ENCODE measurements around the gene SERGEF.
"Not testable (repeated sequence)": the region's sequence is repeated elsewhere in the genome, so short reads cannot be mapped to it uniquely, and the experiment has no call there.

SERGEF gene

DNA sequence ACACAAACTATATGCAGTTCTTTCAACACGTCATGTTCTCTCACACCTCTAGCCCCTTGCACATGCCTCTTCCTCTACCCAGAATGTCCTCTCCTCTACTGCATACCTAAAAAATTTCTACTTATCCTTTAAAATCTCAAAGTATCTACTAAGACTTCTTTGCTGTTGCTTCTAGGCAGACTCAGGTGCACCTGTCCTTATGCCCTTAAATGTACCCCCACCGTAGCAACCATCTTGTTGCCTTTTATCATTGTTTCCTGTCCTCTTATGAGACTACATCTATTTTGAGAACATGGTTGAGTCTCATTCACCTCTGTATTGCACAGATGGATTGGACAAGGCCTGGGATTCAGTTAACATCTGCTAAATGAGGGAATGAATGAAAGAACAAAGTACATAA, 134.1 kb downstream of the SERGEF start:
- H3K27ac ChIP-seq, result no peak overlapping the region
- no peak overlapping the region for H3K4me3 ChIP-seq

DNA sequence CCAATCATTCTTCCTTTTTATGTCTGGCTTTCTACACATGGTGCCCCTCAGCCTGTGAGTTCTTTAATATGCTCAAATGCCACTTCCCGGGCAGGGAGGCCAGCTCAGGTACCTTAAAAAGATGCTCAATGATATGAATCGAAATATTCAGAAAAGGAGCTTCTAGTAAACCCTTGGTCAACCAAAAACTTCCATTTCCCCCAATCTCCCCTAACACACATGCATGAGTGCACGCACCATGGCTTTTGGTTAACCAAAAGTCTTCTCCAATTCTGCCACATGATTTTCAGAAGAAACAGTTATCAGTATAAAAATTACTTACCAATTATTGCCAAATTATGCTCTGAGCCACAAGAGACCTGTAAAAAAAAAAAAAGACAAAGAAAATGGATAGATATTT, 135.0 kb downstream of the SERGEF start:
- Histone ChIP-seq H3K4me3 (no peak overlapping the region), H3K27ac (no peak overlapping the region)

DNA sequence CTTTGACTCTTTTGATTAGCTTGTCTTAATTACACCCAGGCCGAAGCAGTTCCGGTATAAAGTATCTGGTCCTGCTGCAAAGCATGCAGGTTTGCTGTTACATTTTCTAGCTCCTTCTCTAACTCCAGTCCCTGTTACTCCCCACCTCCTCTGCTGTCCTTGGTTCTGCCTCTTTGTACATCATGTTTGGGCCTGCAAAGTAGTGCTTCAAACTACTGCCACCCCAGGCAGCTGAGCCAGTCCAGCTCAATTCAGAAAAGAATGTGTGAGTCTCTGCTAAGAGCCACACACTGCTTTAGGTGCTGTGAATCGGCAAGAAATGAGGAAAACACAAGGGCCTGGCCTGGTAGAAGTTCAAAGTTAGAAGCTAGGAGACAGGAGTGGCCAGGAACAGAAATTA, 136.0 kb downstream of the SERGEF start:
- H3K4me3 ChIP-seq, result no peak overlapping the region
- no peak overlapping the region for H3K27ac ChIP-seq

DNA sequence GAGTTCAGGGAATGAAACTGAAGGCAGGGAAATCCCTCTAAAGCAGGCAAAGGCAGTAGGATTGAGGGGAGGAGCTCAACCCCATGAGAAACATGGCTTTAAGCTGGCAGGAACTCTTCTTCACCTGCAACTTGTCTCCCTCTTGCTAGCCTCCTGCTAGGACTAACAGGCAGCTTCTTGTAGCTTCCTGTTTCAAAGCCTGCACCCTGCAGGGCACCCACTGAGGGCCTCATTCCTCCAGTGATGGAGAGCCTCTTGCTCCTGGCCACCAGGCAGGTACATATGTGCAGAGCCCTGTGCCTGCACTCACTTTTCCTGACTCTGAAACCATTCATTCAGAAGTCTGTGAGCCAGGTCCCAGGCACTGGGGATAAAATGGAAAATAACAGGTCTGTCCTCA, 137.0 kb downstream of the SERGEF start:
- H3K27ac ChIP-seq, result no peak overlapping the region
- no peak overlapping the region for H3K4me3 ChIP-seq

DNA sequence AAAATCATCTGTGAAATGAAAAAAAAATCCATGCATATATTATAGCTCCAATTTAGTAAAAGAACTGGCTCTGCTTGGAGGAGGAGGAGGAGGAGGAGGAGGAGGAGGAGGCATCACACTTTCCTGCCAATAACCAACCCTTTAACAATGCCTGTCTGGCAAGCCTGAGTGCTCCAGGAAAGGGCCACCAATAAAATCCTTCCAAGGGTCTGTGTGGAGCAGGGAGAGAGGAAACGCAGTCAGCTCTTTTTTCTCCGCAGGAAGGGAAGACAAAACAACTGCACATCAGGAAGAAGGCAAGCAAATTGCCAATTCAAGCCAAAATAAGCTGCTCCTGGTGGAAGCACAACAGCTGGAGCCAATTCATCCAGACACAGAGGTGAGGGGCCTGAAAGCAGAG, 139.3 kb downstream of the SERGEF start:
- Histone ChIP-seq H3K27ac (no peak overlapping the region), H3K4me3 (no peak overlapping the region)

DNA sequence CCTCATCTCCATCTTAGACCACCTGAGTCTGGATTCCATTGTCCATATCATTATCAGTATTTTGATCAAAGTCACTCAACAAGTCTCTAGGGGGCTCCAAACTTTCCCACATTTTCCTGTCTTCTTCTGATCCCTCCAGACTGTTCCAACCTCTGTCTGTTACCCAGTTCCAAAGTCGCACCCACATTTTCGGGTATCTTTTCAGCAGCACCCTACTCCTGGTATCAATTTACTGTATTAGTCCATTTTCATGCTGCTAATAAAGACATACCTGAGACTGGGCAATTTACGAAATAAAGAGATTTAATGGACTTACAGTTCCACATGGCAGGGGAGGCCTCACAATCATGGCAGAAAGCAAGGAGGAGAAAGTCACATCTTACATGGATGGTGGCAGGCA, 144.4 kb downstream of the SERGEF start:
- H3K27ac ChIP-seq, H3K4me3 ChIP-seq: not testable (repeated sequence)

DNA sequence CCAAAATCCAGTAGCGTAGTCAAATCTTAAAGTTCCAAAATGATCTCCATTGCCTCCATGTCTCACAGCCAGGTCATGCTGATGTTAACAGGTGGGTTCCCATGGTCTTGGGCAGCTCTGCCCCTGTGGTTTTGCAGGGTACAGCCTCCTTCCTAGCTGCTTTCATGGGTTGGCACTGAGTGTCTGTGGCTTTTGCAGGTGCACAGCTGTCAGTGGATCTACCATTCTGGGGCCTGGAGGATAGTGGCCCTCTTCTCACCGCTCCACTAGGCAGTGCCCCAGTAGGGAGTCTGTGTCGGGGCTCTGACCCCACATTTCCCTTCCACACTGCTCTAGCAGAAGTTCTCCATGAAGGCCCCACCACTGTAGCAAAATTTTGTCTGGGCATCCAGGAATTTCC, 145.5 kb downstream of the SERGEF start:
- H3K4me3 ChIP-seq, result no peak overlapping the region
- H3K27ac ChIP-seq, result no peak overlapping the region

DNA sequence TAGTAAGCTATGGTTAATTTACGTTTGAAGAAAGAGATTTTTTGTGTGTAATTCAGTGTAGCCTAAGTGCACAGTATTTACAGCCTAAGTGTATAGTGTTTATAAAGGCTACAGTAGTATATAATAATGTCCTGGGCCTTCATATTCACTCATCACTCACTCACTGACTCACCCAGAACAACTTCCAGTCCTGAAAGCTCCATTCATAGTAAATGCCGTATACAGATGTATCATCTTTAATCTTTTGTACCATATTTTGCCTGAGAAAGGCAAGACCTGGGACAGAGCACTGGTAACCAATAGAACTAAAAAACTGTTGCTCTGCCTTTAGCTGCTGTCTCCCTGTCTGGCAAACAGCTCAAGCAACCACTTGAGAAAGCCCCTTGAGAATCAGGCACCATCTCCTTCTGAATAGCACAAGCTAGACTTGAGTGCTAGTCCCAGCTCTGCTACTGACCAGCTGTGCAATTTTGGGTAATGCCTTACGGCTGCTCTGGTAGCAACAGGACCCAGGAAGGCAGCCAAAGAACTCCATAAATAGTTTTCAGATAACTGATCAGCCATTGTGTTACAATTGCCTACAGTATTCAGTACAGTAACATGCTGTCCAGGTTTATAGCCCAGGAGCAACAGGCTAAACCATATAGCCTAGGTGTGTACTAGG, 146.9 kb downstream of the SERGEF start:
- no peak overlapping the region for H3K27ac ChIP-seq
- H3K4me3 ChIP-seq, result no peak overlapping the region

DNA sequence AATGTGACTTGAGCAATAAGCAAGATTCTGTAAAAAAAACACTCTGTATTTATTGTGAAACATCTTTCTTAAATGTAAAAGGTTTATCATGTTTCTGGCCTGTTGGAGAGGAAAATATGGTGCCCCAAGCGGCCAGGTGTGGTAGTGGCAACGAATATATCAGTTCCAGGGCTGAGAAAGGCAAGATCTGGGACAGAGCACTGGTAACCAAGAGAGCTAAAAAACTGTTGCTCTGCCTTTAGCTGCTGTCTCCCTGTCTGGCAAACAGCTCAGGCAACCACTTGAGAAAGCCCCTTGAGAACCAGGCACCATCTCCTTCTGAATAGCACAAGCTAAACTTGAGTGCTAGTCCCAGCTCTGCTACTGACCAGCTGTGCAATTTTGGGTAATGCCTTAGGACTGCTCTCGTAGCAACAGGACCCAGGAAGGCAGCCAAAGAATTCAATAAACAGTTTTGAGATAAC, 148.3 kb downstream of the SERGEF start:
- no peak overlapping the region for H3K4me3 ChIP-seq

DNA sequence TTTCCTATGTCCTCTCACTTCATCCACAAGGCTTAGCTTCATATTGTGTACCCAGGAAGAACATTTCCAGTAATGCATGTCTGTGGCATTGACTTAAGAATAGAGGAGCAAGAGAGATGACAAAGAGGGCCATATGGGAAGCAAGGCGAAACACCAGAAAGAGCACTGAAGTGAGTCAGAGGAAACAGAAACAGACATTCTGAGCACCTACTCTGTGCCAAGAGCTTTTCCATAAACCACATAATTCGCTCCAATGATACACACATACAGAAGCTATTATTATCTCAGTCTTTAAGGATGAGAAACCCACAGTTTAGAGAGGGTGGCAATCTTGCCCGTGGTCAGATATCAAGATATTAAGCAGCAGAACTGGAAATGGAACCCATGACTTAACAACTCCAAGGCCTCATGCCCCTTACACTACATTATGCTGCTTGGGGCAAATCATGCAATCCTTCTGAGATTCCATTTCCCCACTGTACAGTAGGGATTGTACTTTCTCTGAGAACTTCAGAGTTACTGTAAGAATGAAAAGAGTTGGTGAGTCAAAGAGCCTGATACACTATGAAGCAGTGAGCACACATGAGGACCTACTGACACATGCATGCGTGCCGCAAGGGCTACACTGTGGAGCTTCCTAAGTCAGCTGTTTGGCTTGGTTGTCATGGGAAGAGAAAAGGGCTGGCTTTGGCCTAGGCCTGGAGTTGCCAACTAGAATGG, 151.7 kb downstream of the SERGEF start:
- no peak overlapping the region for H3K27ac ChIP-seq
- H3K4me3 ChIP-seq, result no peak overlapping the region

More for the DNA sequence above, 148.3 kb downstream of the SERGEF start:
- no peak overlapping the region for H3K27ac ChIP-seq

DNA sequence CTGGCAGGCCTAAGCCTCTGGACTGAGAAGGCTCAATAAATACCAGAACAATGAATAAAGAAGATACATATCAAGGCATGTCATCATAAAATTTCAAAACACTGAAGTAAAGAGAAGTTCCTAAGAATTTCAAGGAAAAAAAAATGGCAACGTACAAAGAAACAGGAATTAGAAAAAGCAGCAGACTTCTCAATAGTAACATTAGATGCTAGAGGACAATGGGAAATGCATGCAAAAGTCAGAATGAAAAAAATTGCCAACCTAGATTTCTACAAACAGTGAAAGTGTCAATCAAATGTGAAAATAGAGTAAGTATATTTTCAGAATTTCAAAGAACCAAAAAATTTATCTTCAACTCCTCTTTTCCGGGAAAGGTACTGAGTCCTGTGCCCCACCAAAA, 153.3 kb downstream of the SERGEF start:
- H3K27ac ChIP-seq, result no peak overlapping the region
- H3K4me3 ChIP-seq, result no peak overlapping the region

DNA sequence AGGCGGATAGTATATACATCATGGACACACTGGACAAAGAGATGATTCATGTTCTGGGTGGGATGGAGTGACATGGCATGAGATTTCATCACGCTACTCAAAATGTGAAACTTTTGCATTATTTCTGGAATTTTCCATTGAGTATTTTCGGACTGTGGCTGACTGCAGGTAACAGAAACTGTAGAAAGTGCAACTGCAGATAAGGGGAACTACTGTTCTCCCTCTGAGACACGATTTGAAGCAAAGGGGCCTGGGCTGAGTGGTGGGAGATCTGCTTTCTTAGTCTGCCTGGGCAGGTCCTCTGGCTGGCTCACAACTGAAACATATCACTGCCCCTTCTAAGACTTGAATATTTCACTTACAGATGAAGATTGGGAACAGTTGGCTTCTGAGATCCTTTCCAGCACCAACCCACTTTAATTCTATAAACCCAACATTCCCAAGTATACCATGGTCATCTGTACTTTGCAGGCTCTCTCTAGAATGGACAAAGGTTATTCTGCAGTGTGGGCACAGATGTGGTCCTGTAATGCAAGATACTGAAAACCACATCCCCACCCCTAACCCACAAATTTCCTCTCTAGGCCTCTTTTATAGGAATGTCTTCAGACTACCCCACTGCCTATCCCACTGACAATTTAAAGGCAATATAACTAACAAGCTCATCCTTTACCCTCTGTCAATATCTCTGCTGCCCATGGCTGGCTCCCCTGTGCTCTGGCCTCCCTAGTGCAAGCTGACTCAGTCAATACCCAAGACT, 157.1 kb downstream of the SERGEF start:
- H3K4me3 ChIP-seq, result no peak overlapping the region
- H3K27ac ChIP-seq, result no peak overlapping the region

DNA sequence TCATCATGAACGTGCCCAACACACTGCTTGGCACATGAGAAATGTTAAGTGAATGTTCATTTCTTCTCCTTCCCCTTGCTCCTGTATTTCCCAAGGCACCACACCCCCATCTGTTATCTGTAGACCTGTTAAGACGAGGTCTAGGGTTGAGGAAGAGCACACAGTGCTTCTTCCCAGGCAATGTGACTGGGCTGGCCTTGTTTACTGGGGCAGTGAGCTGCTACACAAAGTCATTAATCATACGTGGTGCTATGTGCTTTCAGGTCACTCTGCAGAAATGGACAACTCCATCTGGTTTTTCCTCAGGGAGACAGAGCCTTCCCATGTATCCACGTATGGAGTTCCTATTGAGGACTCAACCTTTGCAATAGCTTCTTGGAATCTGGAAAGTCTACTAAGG, 159.6 kb downstream of the SERGEF start:
- no peak overlapping the region for H3K27ac ChIP-seq

DNA sequence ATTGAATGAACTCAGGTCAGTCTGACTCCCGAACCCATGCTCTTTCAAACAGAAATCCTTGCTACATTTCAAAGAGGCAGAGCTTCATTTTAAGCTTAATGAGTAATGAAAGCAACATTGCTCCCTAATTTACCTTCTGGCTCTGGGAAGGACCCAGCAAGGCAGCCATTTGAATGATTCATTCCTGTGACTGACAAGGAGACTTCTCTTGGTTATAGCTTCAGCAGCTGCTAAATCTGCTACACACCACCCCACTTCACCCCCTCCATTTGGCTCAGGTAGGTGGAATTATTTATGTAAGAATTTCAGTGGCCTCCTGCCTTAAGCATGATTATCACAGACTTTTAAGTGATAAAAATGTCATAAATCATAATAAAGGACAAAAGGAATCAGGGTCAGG, 160.6 kb downstream of the SERGEF start:
- no peak overlapping the region for H3K27ac ChIP-seq
- no peak overlapping the region for H3K4me3 ChIP-seq

More for the DNA sequence above, 159.6 kb downstream of the SERGEF start:
- no peak overlapping the region for H3K4me3 ChIP-seq

DNA sequence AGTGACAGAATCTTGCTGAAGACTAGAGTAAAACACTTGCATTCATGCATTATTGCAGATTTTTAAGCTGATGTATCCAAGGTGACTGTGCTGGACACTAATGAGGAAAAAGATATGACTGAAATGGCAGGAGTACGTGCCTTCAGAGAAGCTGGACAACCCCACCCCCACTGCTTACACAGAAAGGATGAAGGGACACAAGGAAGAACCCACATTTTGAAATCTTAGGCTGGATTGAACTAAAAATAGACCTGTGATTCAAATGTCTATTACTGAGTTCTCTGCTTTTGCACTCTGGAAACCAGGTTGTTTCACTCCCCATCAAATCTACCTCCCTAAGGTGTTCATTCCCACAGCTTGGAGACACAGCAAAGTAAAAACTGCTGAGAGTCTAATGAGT, 161.2 kb downstream of the SERGEF start:
- Histone ChIP-seq H3K4me3 (no peak overlapping the region), H3K27ac (no peak overlapping the region)

DNA sequence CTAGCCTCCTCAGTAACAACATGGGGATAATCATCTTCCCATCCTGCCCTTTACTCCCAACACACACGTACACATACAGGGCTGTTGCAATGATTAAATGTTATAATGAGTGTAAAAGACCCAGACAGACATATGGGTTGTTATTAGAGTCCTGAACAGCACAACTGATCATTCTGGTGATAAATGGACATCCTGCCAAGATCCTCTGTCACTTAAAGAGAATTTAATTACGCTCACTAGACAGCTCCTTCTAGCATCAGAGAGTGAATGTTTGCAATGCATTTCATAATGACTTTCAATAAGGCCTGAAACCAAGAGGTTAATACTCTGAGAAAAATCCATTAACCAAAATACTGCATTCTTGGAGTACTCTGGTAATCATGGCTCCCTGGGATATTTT, 162.5 kb downstream of the SERGEF start:
- no peak overlapping the region for H3K4me3 ChIP-seq

DNA sequence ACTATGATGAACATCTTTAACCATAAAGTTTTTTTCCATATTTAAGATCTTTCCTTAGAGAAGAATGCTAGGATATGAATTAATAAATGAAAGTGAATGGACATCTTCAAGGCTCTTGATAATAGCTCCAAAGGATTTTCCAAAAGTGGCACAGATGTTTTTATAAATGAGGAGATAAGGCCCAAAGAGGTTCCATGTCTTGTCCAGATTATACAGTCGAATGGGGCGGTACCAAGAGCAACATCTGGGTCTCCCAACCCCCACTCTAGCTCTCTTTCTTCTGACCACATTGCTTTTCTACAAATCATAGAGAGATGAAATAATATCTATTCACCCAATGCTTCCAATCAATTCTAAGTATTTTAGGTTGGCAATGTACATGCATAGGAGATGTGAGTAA, 164.1 kb downstream of the SERGEF start:
- no peak overlapping the region for H3K27ac ChIP-seq

More for the DNA sequence above, 162.5 kb downstream of the SERGEF start:
- H3K27ac ChIP-seq, result no peak overlapping the region

DNA sequence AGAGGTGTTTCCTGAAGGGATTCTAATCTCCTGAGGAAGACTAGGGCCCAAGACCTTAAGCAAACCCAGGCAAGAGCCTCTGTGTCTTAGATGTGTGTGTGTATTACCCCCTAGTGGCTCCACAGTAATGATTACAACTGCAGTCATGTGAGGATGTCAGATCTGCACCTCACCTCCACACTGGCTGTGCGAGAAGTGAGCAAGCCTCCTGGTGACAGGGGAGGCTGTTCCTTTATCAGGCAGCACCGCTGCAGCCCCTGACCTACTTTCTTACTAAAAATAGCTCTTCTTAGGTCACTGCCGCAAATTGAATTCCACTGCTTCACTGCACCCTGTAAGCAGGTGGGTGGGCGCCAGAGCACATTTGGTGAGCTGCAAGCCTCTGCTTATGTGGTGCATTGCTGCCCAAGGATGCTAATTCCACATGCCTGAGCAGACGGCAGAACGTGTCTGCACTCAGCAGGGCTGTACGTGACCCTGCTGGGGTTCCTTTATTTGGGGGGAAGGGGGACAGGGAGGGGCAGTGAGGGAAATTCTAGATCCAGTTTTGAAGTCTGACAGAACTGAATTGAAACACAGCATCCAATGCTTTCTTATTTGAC, 165.9 kb downstream of the SERGEF start:
- H3K27ac ChIP-seq, result no peak overlapping the region
- H3K4me3 ChIP-seq, result no peak overlapping the region

More for the DNA sequence above, 164.1 kb downstream of the SERGEF start:
- no peak overlapping the region for H3K4me3 ChIP-seq

DNA sequence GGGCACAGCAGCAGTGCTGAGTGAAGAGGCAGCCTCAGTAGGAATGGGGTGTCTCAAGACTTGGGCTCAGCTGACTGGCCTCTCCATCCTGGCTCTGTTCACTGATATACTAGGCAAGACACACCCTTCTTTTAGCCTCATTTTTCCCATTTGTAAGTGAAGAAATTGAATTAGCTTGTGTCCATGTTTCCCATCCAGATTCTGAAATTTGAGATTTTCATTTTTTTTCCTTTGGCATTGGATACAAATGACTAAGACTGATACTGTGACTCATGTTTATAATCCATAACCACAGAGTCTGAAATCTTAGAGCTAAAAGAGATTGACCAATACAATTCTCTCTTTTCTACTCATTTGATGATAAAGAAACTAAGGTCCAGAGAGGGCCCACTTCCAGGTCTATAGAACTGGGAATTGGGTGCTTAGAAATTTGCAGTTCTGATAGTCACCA, 167.4 kb downstream of the SERGEF start:
- Histone ChIP-seq H3K4me3 (no peak overlapping the region), H3K27ac (no peak overlapping the region)

DNA sequence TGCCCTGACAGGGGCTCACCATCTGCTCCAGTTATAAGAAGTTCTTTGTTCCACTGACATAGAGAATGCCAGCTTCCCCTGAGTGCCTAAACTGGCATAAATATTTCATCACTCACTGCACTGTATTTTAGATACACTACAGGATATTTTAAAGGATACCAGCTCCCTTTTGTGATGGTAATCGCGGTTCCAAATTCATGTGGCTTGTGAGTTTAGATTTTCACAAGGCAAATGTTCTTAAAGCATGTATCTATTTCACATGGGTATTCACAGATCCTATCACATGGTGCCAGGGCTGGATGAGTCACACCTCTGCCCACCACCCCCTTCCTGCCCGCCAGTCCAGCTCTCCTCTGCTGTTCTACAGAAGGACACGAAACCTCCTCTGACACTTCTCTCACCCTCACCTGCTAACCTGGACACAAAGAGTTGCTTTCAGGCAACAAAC, 172.7 kb downstream of the SERGEF start:
- Histone ChIP-seq H3K4me3 (no peak overlapping the region), H3K27ac (no peak overlapping the region)
